Small intestine (tissue), 7 donors: Measurements from ENCODE around the gene RGS8. TPM values are rescaled to one million over a fixed set of nuclear protein-coding genes. Genes with fewer than 3 reads are reported as not detected.

Experiments
- DNase-seq, 2 donors: peaks; one replicate each; pipeline versions ENCODE4 v3.0.0 to v3.0.0-alpha.2; 2013
- FAIRE-seq: peaks from 2 replicates; lab custom pipeline; 2012; peaks lifted over from hg19 to GRCh38; lab: Jason Lieb, UNC
- H3K27ac ChIP-seq, 3 donors: one replicate each; pipeline ENCODE4 v1.5.1; 2013; ENCODE audit warnings: low read length in 2 of 3, mild to moderate bottlenecking in 2 of 3, control low read depth in 1 of 3, inconsistent platforms in 1 of 3, low read depth in 1 of 3, moderate library complexity in 1 of 3
- H3K27me3 ChIP-seq, 3 donors: one replicate each; pipeline ENCODE4 v1.6.1; 2013; ENCODE audit warnings: low read length in 3 of 3, inconsistent platforms in 1 of 3; ENCODE audit not compliant: control insufficient read depth in 3 of 3, insufficient read depth in 3 of 3
- H3K36me3 ChIP-seq, 3 donors: one replicate each; pipeline ENCODE4 v1.6.1; 2013; ENCODE audit warnings: low read length in 3 of 3, inconsistent platforms in 1 of 3, low read depth in 1 of 3, mild to moderate bottlenecking in 1 of 3, moderate library complexity in 1 of 3; ENCODE audit not compliant: control insufficient read depth in 3 of 3, insufficient read depth in 2 of 3
- H3K4me1 ChIP-seq, 3 donors: one replicate each; pipeline ENCODE4 v1.6.1; 2013; ENCODE audit warnings: low read length in 2 of 3, inconsistent platforms in 1 of 3, low read depth in 1 of 3, mild to moderate bottlenecking in 1 of 3, moderate library complexity in 1 of 3; ENCODE audit not compliant: control insufficient read depth in 3 of 3, insufficient read depth in 2 of 3
- H3K4me3 ChIP-seq, 3 donors: one replicate each; pipeline ENCODE4 v1.5.1; 2013; ENCODE audit warnings: low read length in 3 of 3, control low read depth in 1 of 3, inconsistent platforms in 1 of 3, low read depth in 1 of 3, mild to moderate bottlenecking in 1 of 3, moderate library complexity in 1 of 3
- H3K9me3 ChIP-seq, 2 donors: one replicate each; pipeline ENCODE4 v1.6.1; 2013; ENCODE audit warnings: low read depth in 1 of 2, low read length in 1 of 2; ENCODE audit not compliant: control insufficient read depth in 2 of 2, insufficient read depth in 1 of 2
- WGBS, 3 donors: extraction: QIAGEN DNeasy Blood & Tissue Kit; methylation state at CpG; one replicate each; pipeline ENCODE4 v1.1.7; 2013; 5-methylcytosine and 5-hydroxymethylcytosine counted together
- polyA plus RNA-seq, 4 donors: library from polyadenylated mRNA; stranded (reverse) in 3 of 4; unstranded in 1 of 4; fragments of 200-250 nt in 3 of 4; fragments of 120-200 nt in 1 of 4; gene quantifications; one replicate each; pipeline versions ENCODE4 v1.2.1 to v1.2.3, GENCODE V29; 2013
- donor health status: healthy with polysubstance abuse.
- donor health status: control.
- donor health status: control.
- donor health status: Bipolar disorder and iron deficiency.
- donor health status: healthy.

The RGS8 gene
- polyA plus RNA-seq, 4 donors: 0.01 TPM; not detected in 2

DNA sequence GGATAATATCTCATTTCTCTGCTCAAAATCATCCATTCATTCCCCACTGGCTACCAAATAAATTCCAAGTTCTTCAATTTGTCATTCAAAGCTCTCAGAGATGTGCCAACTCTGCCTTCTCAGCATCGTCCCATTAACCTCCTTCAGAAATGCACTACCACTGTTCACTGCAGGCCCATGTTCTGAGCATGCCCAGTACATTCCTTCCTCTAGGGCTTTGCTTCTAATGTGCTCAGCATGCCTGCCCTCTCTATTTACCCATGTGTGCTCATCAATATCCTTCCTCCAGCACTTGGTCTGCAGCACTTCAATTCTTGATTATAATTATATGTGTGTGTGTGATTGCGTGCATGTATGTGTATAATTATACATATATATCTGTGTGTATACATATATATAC lies 36.1 kb upstream of the RGS8 start:
- no peaks in the 10 kb centered on the region for H3K9me3 ChIP-seq
- WGBS, 3 donors: 83 to 87% (median 86%) methylated on average over 2 of the region's 2 CpGs
- no peak for DNase-seq

DNA sequence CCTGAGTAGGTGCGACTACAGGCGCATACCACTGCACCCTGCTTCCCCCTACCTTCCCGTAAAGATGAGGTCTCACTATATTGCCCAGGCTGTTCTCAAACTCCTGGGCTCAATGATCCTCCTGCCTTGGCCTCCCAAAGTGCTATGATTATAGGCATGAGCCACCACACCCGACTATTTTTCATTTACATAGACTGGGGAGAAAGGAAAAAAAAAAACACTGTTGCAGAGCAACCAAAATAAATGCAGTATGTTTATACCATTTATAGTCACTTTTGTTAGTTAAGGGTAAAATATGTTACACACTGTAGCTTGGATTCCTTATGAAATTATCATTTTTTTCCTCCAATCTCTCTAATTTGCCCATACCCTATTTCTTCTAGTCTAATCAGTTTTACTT lies 35.2 kb upstream of the RGS8 start:
- H3K9me3 ChIP-seq: no peaks in the 10 kb centered on the region
- 92 to 97% (median 95%) methylated on average over 4 of the region's 4 CpGs for WGBS, 3 donors
- FAIRE-seq: no peak

More for the DNA sequence above, 36.1 kb upstream of the RGS8 start:
- peaks cover 0 to 3% (median 0%) of the 10 kb centered on the region in 3 donors for H3K4me1 ChIP-seq
- no peak overlapping the region for H3K4me3 ChIP-seq
- no peaks in the 10 kb centered on the region for H3K27me3 ChIP-seq
- FAIRE-seq: no peak
- H3K27ac ChIP-seq: no peak overlapping the region
- no peaks in the 10 kb centered on the region for H3K36me3 ChIP-seq

DNA sequence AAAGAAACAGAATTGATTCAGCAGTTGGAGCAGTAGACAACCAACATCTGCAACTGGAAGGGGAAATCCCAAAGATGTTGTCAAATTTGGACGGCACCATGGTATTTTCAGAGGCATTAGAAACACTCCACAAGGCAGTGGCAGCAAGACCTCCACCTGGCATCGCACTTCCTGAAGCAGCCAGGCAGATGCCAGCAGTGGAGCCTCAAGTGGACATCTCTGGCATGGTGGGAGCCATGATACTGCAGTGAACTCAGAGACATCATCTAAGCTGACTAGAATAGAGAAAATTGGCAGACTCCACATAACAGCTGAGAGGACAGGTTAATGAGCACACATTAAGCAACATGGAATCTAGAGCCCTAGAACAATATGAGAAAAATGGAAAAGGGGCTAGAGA lies 33.9 kb upstream of the RGS8 start:
- DNase-seq (no peak), FAIRE-seq (no peak)
- Histone ChIP-seq H3K27me3 (no peaks in the 10 kb centered on the region), H3K9me3 (no peaks in the 10 kb centered on the region), H3K4me1 (peaks cover 0 to 3% (median 0%) of the 10 kb centered on the region in 3 donors), H3K36me3 (no peaks in the 10 kb centered on the region), H3K27ac (no peak overlapping the region), H3K4me3 (no peak overlapping the region)
- WGBS, 3 donors: 89 to 100% (median 89%) methylated on average over 2 of the region's 2 CpGs

More for the DNA sequence above, 35.2 kb upstream of the RGS8 start:
- no peak for DNase-seq
- Histone ChIP-seq H3K27ac (no peak overlapping the region), H3K4me3 (no peak overlapping the region), H3K36me3 (no peaks in the 10 kb centered on the region), H3K4me1 (peaks cover 0 to 3% (median 0%) of the 10 kb centered on the region in 3 donors), H3K27me3 (no peaks in the 10 kb centered on the region)

DNA sequence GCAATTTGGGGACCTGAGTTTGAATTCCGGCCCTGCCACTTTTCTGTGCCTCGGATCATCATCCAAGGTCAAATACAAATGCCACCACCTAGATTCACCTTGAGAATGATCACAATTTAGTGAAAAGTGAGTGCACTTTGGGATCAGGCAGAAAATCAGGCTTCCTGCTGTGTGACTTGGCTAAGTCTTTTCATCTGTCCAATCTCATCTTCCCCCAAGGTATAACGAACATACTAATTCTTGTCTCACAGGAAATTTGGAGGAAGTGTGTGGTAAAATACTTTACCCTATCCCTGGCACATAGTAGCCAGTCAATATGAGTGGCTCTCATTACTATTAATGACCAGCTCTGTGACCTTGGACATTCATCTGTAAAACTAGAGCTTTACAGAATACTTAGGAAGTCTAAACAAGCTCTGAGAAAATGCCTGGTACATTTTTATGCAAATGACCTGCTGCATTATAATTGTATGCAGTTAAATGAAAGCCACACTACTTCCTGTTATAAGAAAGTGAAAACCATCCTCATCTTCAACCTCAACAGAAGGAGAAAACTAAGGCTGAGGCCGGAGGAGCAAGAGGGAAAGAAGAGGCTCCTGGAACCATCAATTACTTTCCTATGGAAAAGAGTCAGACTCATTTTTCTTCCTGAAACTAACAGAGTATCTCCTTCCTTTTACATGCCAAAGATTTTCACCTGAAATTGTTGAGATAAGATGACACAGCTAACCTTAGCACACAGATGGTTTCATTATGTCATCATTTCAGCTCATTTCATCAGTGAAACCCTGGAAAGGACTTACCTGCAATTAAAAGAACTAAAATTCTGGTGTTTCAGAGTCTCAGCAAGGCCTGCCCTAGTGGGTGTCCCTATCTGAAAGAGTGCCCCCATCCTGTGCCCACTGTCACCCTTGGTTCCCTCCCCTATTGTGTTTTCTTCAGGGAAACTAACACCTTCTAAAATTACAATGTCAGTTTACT lies 32.6 kb upstream of the RGS8 start:
- no peaks in the 10 kb centered on the region for H3K9me3 ChIP-seq
- H3K27ac ChIP-seq: no peak overlapping the region
- DNase-seq: no peak
- FAIRE-seq: no peak
- H3K4me3 ChIP-seq: no peak overlapping the region
- peaks cover 0 to 3% (median 0%) of the 10 kb centered on the region in 3 donors for H3K4me1 ChIP-seq
- 65 to 79% (median 76%) methylated on average over 4 of the region's 4 CpGs for WGBS, 3 donors
- no peaks in the 10 kb centered on the region for H3K36me3 ChIP-seq
- no peaks in the 10 kb centered on the region for H3K27me3 ChIP-seq

DNA sequence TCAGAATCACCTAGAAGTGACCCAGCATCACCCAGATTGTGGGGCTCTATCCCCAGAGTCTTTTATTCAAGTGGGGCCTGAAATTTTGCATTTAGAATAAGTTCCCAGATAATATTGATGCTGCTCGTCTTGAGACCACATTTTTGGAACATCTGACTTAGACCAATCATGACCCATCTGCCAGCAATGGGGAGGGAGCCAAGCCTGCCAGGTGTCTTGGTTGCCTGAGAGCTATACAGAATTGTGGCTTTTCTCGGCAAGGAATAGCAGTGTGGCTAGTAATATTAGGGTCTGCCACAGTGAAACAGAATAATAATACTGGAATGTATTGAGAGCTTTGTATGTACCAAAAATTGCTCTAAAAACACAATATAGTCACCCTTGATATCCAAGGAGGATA lies 31.1 kb upstream of the RGS8 start:
- Histone ChIP-seq H3K9me3 (no peaks in the 10 kb centered on the region), H3K36me3 (no peaks in the 10 kb centered on the region), H3K4me1 (peaks cover 0 to 3% (median 0%) of the 10 kb centered on the region in 3 donors), H3K27me3 (no peaks in the 10 kb centered on the region), H3K27ac (no peak overlapping the region), H3K4me3 (no peak overlapping the region)
- 40 to 85% (median 78%) methylated on average over 2 of the region's 2 CpGs for WGBS, 3 donors
- DNase-seq: no peak
- no peak for FAIRE-seq

DNA sequence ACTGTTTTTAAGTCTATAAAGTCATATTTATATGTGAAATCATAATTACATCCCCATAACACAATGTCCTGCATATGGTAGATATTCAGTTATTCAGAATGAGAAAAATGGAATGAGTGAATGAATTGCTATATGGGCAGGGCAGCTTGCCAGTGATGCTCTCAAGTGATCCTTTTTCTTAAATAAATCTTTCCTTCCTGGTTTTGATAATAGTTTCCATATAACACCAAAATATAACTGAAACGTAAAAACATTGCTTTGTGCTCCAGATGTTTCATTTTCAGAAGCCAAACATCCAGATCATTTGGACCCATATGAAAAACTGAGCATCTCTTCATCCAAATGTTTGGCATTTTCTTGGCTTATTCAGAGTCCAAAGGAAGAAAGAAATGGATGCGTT lies 30.2 kb upstream of the RGS8 start:
- FAIRE-seq (no peak), DNase-seq (no peak)
- Histone ChIP-seq H3K4me3 (no peak overlapping the region), H3K9me3 (no peaks in the 10 kb centered on the region), H3K27ac (no peak overlapping the region), H3K36me3 (no peaks in the 10 kb centered on the region), H3K4me1 (peaks cover 0 to 3% (median 0%) of the 10 kb centered on the region in 3 donors), H3K27me3 (no peaks in the 10 kb centered on the region)
- WGBS, 3 donors: 67 to 91% (median 86%) methylated on average over 2 of the region's 2 CpGs

DNA sequence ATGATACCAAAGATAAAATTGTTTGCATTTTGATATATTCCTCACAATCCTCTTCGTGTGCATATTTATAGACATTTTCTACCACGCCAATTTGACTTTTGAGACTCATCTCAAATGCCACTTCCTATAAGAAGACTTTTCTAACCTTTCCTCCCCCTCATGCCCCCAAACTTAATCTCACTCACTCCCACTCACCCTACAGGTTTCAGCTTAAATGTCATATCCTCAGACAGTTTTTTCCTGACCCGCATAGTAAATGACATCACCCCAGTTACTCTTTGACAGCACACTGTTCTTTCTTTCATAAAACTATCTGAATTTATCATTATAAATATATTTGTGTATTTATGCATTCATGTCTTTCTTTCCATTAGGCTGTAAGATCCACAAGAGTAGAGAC lies 29.6 kb upstream of the RGS8 start:
- Histone ChIP-seq H3K4me1 (peaks cover 0 to 3% (median 0%) of the 10 kb centered on the region in 3 donors), H3K36me3 (no peaks in the 10 kb centered on the region), H3K4me3 (no peak overlapping the region), H3K27me3 (no peaks in the 10 kb centered on the region), H3K27ac (no peak overlapping the region), H3K9me3 (no peaks in the 10 kb centered on the region)
- DNase-seq (no peak), FAIRE-seq (no peak)
- WGBS, 3 donors: 54 to 72% (median 57%) methylated on average over 3 of the region's 3 CpGs

DNA sequence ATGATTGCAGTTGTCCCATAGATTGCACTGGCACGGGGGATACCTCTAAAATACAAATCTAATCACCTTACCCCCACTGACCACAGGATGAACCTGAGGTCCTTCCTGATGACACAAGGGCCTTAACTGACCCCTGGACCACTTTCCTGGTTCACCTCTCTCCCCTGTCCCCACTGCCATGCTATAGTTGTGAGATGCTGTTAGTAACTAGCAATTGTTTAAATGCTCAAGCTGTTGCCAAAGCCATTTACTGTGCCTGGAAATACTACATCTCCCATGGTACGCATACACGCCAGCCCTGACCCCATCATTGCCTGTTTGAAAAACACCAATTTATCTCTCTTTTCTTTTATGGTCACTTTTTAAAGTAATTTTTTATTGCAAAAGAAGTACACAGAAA lies 29.1 kb upstream of the RGS8 start:
- no peaks in the 10 kb centered on the region for H3K9me3 ChIP-seq
- H3K27me3 ChIP-seq: no peaks in the 10 kb centered on the region
- no peak overlapping the region for H3K4me3 ChIP-seq
- WGBS, 3 donors: 85 to 91% (median 87%) methylated on average over 3 of the region's 3 CpGs
- FAIRE-seq: no peak
- no peak overlapping the region for H3K27ac ChIP-seq
- H3K4me1 ChIP-seq: peaks cover 0 to 3% (median 0%) of the 10 kb centered on the region in 3 donors
- H3K36me3 ChIP-seq: no peaks in the 10 kb centered on the region
- no peak for DNase-seq
